ENCODE results near the gene HBA2.
"Not testable (repeated sequence)": the region's sequence is repeated elsewhere in the genome, so short reads cannot be mapped to it uniquely, and the experiment has no call there.

The HBA2 gene

GRCh38 chr16:191831-192230 lies 19.2 kb downstream of the HBA2 start:
- DNase-seq = no peak

GRCh38 chr16:192686-193085 lies 20.0 kb downstream of the HBA2 start:
- no peak for DNase-seq

- DNase-seq = no peak
Observed at GRCh38 chr16:193441-193840, 20.8 kb downstream of the HBA2 start.

GRCh38 chr16:194516-194915 lies 21.8 kb downstream of the HBA2 start:
- no peak for DNase-seq

- DNase-seq = no peak
Observed at GRCh38 chr16:200388-200787, 27.7 kb downstream of the HBA2 start.

- no peak for DNase-seq
Observed at GRCh38 chr16:203246-203645, 30.6 kb downstream of the HBA2 start.

GRCh38 chr16:204046-204445 lies 31.4 kb downstream of the HBA2 start:
- DNase-seq = not testable (repeated sequence)

- not testable (repeated sequence) for DNase-seq
Observed at GRCh38 chr16:209359-209758, 36.7 kb downstream of the HBA2 start.

GRCh38 chr16:211631-212180 lies 39.0 kb downstream of the HBA2 start:
- not testable (repeated sequence) for DNase-seq

- no peak for DNase-seq
Observed at GRCh38 chr16:212999-213398, 40.3 kb downstream of the HBA2 start.

- no peak for DNase-seq
Observed at GRCh38 chr16:220021-220420, 47.3 kb downstream of the HBA2 start.

Measured in nucleus accumbens (tissue), 56 donors.